ENCODE results near the gene NEUROD2. TPM values are rescaled to one million over a fixed set of nuclear protein-coding genes. Genes with fewer than 3 reads are reported as not detected.

NEUROD2 gene
- total and polyA plus RNA-seq, 2 of the 8 experiments (the other 6 are each of a cell fraction or from before 2014, with no cell fraction given): not detected

GRCh38 chr17:39597372-39598046, 10.2 kb downstream of the NEUROD2 start:
- peak overlapping the region; percentile 95; the same call in 1 of the 2 replicates for H2BK12ac ChIP-seq (ENCODE audit: low read depth, low read length)
- ChIA-PET CTCF (ENCODE audit: partially characterized antibody) (interaction anchor here (0.6 to 4.8 kb wide), 9 partner anchors 8 to 167 kb away, joined by 3 to 20 read pairs (median 5); no protein-coding TSS in a partner anchor), POLR2A (ENCODE audit: partially characterized antibody) (interaction anchor here (1.2 to 2.4 kb wide), 2 partner anchors 8 to 9 kb away, joined by 4 to 15 read pairs; no protein-coding TSS in a partner anchor)
- FAIRE-seq (no peak), DNase-seq (ENCODE audit: low read depth in 1 of 2, low spot score in 2 of 2) (no peak)
- no peak overlapping the region for H2AK5ac ChIP-seq (ENCODE audit: low read depth, low read length)
- peaks cover 5 to 39% (median 30%) of the 10 kb centered on the region in 4 experiments for H3K4me1 ChIP-seq (replicated peaks in 1 of 4; ENCODE audit: control insufficient read depth in 3 of 4, insufficient read depth in 4 of 4, low read length in 3 of 4)
- peak overlapping the region in 1 of 4 experiments; percentile 51; a peak in 1 of 8 replicates for H3K4me3 ChIP-seq (ENCODE audit: extremely low read depth in 1 of 4, insufficient read depth in 2 of 4, low read depth in 3 of 4, low read length in 4 of 4)
- no peak overlapping the region; the same call in 1 of the 2 replicates for H3K18ac ChIP-seq (ENCODE audit: extremely low read depth, low read length)
- no peaks in the 10 kb centered on the region for H3K79me1 ChIP-seq (ENCODE audit: low read depth, low read length)
- no peak overlapping the region for H2BK5ac ChIP-seq (ENCODE audit: low read depth, low read length)
- no peak overlapping the region for H3K56ac ChIP-seq (replicated peaks; ENCODE audit: insufficient read length, low read depth, low read length)
- peaks cover 73 to 100% (median 94%) of the 10 kb centered on the region in 4 experiments for H3K27me3 ChIP-seq (replicated peaks in 1 of 4; ENCODE audit: control insufficient read depth in 3 of 4, extremely low read depth in 1 of 4, insufficient read depth in 3 of 4, low read length in 3 of 4)
- peaks cover 3% of the 10 kb centered on the region; the same call in 1 of the 2 replicates for H3K23me2 ChIP-seq (ENCODE audit: low read depth, low read length)
- no peak overlapping the region for H3K4ac ChIP-seq (replicated peaks; ENCODE audit: insufficient read length, low read depth, low read length)
- H2AFZ ChIP-seq (ENCODE audit: low read length): no peak overlapping the region
- H4K8ac ChIP-seq (ENCODE audit: extremely low read depth, insufficient read depth, low read length): no peak overlapping the region
- no peak for TF ChIP-seq SIN3A (conservative IDR thresholded peaks at IDR 0.05 in 1 of 2, IDR thresholded peaks at IDR 0.05 in 1 of 2; ENCODE audit: low read depth in 1 of 2, low read length in 2 of 2)
- no peak for TF ChIP-seq GABPA (IDR thresholded peaks at IDR 0.05; ENCODE audit: borderline replicate concordance, insufficient read depth, low read length)
- H2BK20ac ChIP-seq (ENCODE audit: low read length): no peak overlapping the region
- H4K5ac ChIP-seq (ENCODE audit: insufficient read length, low read depth, low read length): no peak overlapping the region
- H3K14ac ChIP-seq (ENCODE audit: insufficient read length): no peak overlapping the region
- no peak overlapping the region for H2BK15ac ChIP-seq (ENCODE audit: low read length)
- no peak overlapping the region for H3K23ac ChIP-seq (ENCODE audit: insufficient read length)
- WGBS, 2 experiments (ENCODE audit: extremely low coverage in 1 of 2, insufficient coverage in 1 of 2, insufficient read length in 1 of 2, insufficient replicate concordance in 2 of 2, low coverage in 1 of 2, low lambda C conversion rate in 2 of 2, missing lambda C conversion rate in 1 of 2): 18% methylated on average over 14 of the region's 22 CpGs; no CpG with 5 or more reads in 1 of the 2 experiments
- H3K4me2 ChIP-seq (ENCODE audit: insufficient read depth in 1 of 2, low read depth in 2 of 2, low read length in 2 of 2): peak overlapping the region in 1 of 2 experiments; percentile 66; a peak in 1 of 4 replicates
- H3K9me3 ChIP-seq (ENCODE audit: insufficient read depth in 2 of 2, low read depth in 1 of 2, low read length in 1 of 2): no peaks in the 10 kb centered on the region
- H3K36me3 ChIP-seq (ENCODE audit: control insufficient read depth in 2 of 4, insufficient read depth in 4 of 4, low read length in 3 of 4): peaks cover 0 to 2% (median 0%) of the 10 kb centered on the region in 4 experiments; a peak in 1 of 8 replicates
- H4K20me1 ChIP-seq (replicated peaks in 1 of 2; ENCODE audit: control insufficient read depth in 1 of 2, insufficient read depth in 2 of 2, low read length in 2 of 2): peaks cover 6 to 17% of the 10 kb centered on the region in 2 experiments
- H4K91ac ChIP-seq (replicated peaks; ENCODE audit: insufficient read length, low read length): no peak overlapping the region
- no peak overlapping the region for H2BK120ac ChIP-seq (replicated peaks; ENCODE audit: low read depth, low read length)
- H3K9ac ChIP-seq (replicated peaks in 1 of 4; ENCODE audit: extremely low read depth in 1 of 4, low read depth in 3 of 4, low read length in 3 of 4): no peak overlapping the region
- no peaks in the 10 kb centered on the region for H3K79me2 ChIP-seq (ENCODE audit: control insufficient read depth in 1 of 2, insufficient read depth in 2 of 2, low read length in 2 of 2)
- H3K27ac ChIP-seq (ENCODE audit: low read depth, low read length): no peak overlapping the region
